Measurements from ENCODE around the gene LGMN. TPM values are rescaled to one million over a fixed set of nuclear protein-coding genes. Genes with fewer than 3 reads are reported as not detected.

Gene LGMN
- total RNA-seq, 4 donors from 2014 or later: 226 to 405 (median 297) TPM

DNA sequence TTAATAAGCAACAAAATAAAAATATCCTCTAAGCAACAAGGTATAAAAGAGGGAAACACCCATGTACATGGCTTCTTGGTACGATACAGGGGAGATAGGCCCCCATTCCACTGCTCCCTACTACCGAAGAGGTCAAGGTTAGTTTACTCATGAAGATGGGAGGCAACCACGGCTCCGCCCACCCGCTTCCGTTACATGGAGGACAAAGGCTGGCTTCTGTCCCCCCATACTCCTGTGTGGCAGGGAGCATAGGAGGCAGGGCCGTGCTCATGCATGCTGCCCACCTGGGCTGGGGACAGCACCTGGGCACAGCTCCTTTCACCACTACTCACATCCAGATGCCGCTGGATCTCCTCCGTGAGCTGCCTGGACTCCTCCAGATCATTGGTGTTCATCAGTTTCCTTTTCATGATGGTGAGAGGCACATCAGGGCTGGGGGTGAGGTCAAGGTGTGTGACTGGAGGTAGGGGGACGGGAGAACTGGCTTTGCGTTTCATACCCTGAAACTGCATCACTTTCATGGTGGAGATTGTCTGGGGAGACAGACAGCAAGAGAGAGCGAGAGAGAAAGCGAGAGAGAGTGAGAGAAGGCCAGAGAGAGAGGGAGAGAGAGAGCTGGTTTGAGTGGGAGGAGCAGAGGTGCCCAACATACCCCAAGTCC is 39.0 kb downstream of the LGMN start:
- Histone ChIP-seq H3K36me3 (peaks cover 24 to 32% of the 10 kb centered on the region in 2 donors), H3K27me3 (no peaks in the 10 kb centered on the region), H3K4me1 (peaks cover 10 to 12% of the 10 kb centered on the region in 2 donors), H3K4me3 (replicated peaks in 1 of 3) (no peak overlapping the region), H3K9me3 (no peaks in the 10 kb centered on the region), H3K27ac (peak overlapping the region; percentile 55 to 93 (median 70))
- 93 to 95% methylated on average over 13 of the region's 13 CpGs for WGBS, 2 donors
- intact Hi-C loops (cut with DNase I): no loop called here
- TF ChIP-seq CTCF (IDR thresholded peaks at IDR 0.05): no peak
- DNase-seq: no peak

DNA sequence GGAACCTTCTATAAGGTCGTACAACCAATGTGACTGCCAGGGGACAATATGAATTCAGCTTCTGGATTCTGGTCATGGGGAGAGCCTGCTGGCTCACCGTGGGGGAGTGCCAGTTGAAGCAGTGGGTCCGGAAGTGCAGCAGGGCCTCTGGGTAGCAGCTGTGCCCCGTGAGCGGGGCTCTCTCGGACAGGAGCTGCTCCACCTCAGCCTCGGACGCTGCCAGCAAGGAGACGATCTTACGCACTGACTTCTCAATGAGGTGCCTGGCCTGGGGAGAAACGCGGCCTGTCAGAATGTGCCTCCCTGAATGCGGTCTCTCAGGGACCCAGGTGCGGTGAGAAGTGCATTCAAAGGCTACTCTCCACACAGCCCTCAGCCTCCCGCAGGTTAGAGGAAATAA is 42.0 kb downstream of the LGMN start:
- Histone ChIP-seq H3K27me3 (no peaks in the 10 kb centered on the region), H3K4me1 (peaks cover 12 to 19% of the 10 kb centered on the region in 2 donors), H3K27ac (no peak overlapping the region), H3K9me3 (no peaks in the 10 kb centered on the region), H3K4me3 (replicated peaks in 1 of 3) (no peak overlapping the region), H3K36me3 (peaks cover 29 to 37% of the 10 kb centered on the region in 2 donors)
- TF ChIP-seq POLR2A (IDR thresholded peaks at IDR 0.05) (no peak), CTCF (IDR thresholded peaks at IDR 0.05) (no peak)
- 94 to 97% methylated on average over 13 to 15 of the region's 15 CpGs for WGBS, 2 donors
- no peak for DNase-seq
- intact Hi-C loops (cut with DNase I): no loop called here

GRCh38 chr14:92704821-92705220 is 43.6 kb downstream of the LGMN start:
- Histone ChIP-seq H3K4me1 (peaks cover 12 to 18% of the 10 kb centered on the region in 2 donors), H3K36me3 (peaks cover 14 to 29% of the 10 kb centered on the region in 2 donors), H3K27ac (no peak overlapping the region), H3K27me3 (no peaks in the 10 kb centered on the region), H3K4me3 (replicated peaks in 1 of 3) (no peak overlapping the region), H3K9me3 (no peaks in the 10 kb centered on the region)
- no peak for TF ChIP-seq CTCF (IDR thresholded peaks at IDR 0.05)
- no peak for TF ChIP-seq POLR2A (IDR thresholded peaks at IDR 0.05)
- 86 to 94% methylated on average over 10 to 11 of the region's 11 CpGs for WGBS, 2 donors
- intact Hi-C loops (cut with DNase I): no loop called here
- DNase-seq: no peak

DNA sequence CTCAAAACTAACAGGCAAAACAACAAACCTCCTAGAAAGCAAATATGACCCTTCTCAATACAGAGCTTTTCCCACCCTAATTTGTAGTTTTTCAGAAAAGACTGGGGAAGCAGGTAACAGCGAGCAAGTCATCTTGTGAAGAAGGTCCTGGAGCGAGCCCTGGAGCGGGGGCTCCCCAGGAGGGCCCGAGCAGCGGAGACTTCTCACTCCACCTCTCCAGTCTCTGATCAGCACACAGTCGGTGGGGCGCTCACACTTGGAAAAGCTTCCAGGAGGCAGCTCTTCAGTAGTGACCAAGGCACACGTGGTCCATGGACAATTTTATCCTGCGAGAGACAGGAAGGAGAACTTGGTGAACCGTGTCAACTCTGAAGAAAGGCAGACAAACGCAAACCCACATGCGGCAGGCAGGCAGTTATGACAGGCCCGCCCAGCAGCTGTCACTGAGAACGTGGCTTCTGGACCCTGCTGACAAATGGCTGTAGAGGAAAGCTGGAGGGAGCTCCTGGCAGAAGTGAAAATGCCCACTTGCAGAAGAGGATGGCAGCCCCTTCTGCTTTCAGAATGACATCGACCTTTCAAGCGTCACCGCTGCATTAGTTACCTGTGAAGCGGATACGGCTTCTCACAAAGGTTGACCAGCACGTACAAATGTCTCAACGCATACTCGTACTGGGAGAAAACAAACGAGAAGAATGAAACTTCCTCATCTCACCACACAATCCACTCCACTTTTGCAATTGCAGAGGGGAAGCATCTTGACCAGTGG is 44.2 kb downstream of the LGMN start:
- 74 to 83% methylated on average over 20 to 23 of the region's 23 CpGs for WGBS, 2 donors
- TF ChIP-seq POLR2A (IDR thresholded peaks at IDR 0.05) (no peak), CTCF (IDR thresholded peaks at IDR 0.05) (no peak)
- no peak for DNase-seq
- Histone ChIP-seq H3K36me3 (peaks cover 14 to 29% of the 10 kb centered on the region in 2 donors), H3K4me3 (replicated peaks in 1 of 3) (no peak overlapping the region), H3K27ac (no peak overlapping the region), H3K27me3 (no peaks in the 10 kb centered on the region), H3K9me3 (no peaks in the 10 kb centered on the region), H3K4me1 (peaks cover 8 to 12% of the 10 kb centered on the region in 2 donors)
- intact Hi-C loops (cut with DNase I): no loop called here

DNA sequence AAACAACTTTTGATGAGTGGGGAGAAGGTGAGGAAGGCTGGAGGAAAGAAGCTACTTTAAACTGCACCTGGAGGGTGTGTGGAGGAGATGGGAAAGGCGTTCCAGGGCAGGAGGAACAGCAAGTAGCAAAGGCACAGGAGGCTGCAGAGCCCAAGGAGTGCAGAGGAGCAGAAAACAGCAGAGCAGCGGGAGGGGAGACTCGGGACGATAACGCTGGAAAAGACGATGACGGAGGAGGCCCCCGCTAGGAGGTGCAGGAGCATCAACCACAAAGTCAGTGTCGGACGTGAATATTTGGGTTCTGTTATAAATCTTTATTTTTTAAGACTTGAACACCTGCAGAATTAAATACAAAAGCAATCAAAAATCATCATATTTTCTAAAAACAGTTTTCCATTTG is 44.9 kb downstream of the LGMN start:
- intact Hi-C loops (cut with DNase I): no loop called here
- Histone ChIP-seq H3K4me3 (replicated peaks in 1 of 3) (no peak overlapping the region), H3K4me1 (peaks cover 4 to 11% of the 10 kb centered on the region in 2 donors), H3K27me3 (no peaks in the 10 kb centered on the region), H3K36me3 (peaks cover 14 to 29% of the 10 kb centered on the region in 2 donors), H3K27ac (no peak overlapping the region), H3K9me3 (no peaks in the 10 kb centered on the region)
- 95 to 96% methylated on average over 10 of the region's 10 CpGs for WGBS, 2 donors
- no peak for TF ChIP-seq POLR2A (IDR thresholded peaks at IDR 0.05)
- no peak for TF ChIP-seq CTCF (IDR thresholded peaks at IDR 0.05)
- no peak for DNase-seq
